WTC11 (cell line): ENCODE results near the gene MOB3A. TPM values are rescaled to one million over a fixed set of nuclear protein-coding genes. Genes with fewer than 3 reads are reported as not detected.

Experiments used
- total RNA-seq: library from RNA; stranded (reverse); gene quantifications from 3 replicates; pipeline ENCODE4 v1.2.3, GENCODE V29; 2021

The MOB3A gene
- total RNA-seq, 1 experiment from 2014 or later = 8.1 TPM

Other genes starting within 250 kb of the MOB3A start
- 48.9 to 61.1 TPM (median 50.1 TPM) in 3 replicates for gene REXO1, start 247.8 kb downstream of the MOB3A start, total RNA-seq
- gene KLF16, start 232.7 kb downstream of the MOB3A start, total RNA-seq = 54.4 to 64.0 TPM (median 55.4 TPM) in 3 replicates
- 55.0 to 60.7 TPM (median 57.3 TPM) in 3 replicates for gene ABHD17A, start 210.8 kb downstream of the MOB3A start, total RNA-seq
- 15.0 to 20.3 TPM (median 15.9 TPM) in 3 replicates for gene ADAT3, start 190.9 kb downstream of the MOB3A start, total RNA-seq
- gene SCAMP4, start 190.9 kb downstream of the MOB3A start, total RNA-seq = 81.3 to 86.1 TPM (median 86.1 TPM) in 3 replicates
- gene CSNK1G2, start 155.2 kb downstream of the MOB3A start, total RNA-seq = 102 to 126 TPM (median 107 TPM) in 3 replicates
- 106 to 148 TPM (median 145 TPM) in 3 replicates for gene BTBD2, start 80.6 kb downstream of the MOB3A start, total RNA-seq
- 150 to 165 TPM (median 163 TPM) in 3 replicates for gene MKNK2, start 45.1 kb downstream of the MOB3A start, total RNA-seq
- 0.73 to 1.9 TPM (median 1.8 TPM) in 3 replicates for gene IZUMO4, start 589 bp upstream of the MOB3A start, total RNA-seq
- gene AP3D1, start 55.2 kb upstream of the MOB3A start, total RNA-seq = 160 to 190 TPM (median 163 TPM) in 3 replicates
- gene DOT1L, start 67.6 kb upstream of the MOB3A start, total RNA-seq = 99.2 to 111 TPM (median 103 TPM) in 3 replicates
- 164 to 189 TPM (median 167 TPM) in 3 replicates for gene PLEKHJ1, start 140.0 kb upstream of the MOB3A start, total RNA-seq
- 167 to 184 TPM (median 169 TPM) in 3 replicates for gene SF3A2, start 140.5 kb upstream of the MOB3A start, total RNA-seq
- 4.7 to 11.2 TPM (median 5.2 TPM) in 3 replicates for gene AMH, start 153.0 kb upstream of the MOB3A start, total RNA-seq
- 0.33 to 1.4 TPM (median 0.73 TPM) in 3 replicates for gene JSRP1, start 160.1 kb upstream of the MOB3A start, total RNA-seq
- not detected in 3 replicates for gene PEAK3, start 185.8 kb upstream of the MOB3A start, total RNA-seq
- 2.0 to 2.9 TPM (median 2.8 TPM) in 3 replicates for gene LINGO3, start 211.8 kb upstream of the MOB3A start, total RNA-seq
- 245 to 250 TPM (median 248 TPM) in 3 replicates for gene LSM7, start 232.3 kb upstream of the MOB3A start, total RNA-seq
- 94.6 to 117 TPM (median 95.8 TPM) in 3 replicates for gene SPPL2B, start 232.4 kb upstream of the MOB3A start, total RNA-seq